SJSA1 (cell line): ENCODE results near the gene KDM4C. TPM values are rescaled to one million over a fixed set of nuclear protein-coding genes. Genes with fewer than 3 reads are reported as not detected.
"Not testable (repeated sequence)": the region's sequence is repeated elsewhere in the genome, so short reads cannot be mapped to it uniquely, and the experiment has no call there.

Experiments used
- DNase-seq, 2 experiments: peaks; one replicate each; pipeline ENCODE4 v3.0.0-alpha.2; 2015 to 2020; ENCODE audit warnings: low spot score in 2 of 2, low read depth in 1 of 2
- H3K27ac ChIP-seq: fragments of 250-450 bp; sonication (Bioruptor Pico); 2 replicates; pipeline ENCODE4 v1.5.1; 2020; ENCODE audit warnings: mild to moderate bottlenecking, moderate library complexity
- H3K27me3 ChIP-seq: fragments of 250-450 bp; sonication (Bioruptor Pico); replicated peaks from 2 replicates; pipeline ENCODE4 v1.5.1; 2020; ENCODE audit warnings: mild to moderate bottlenecking, moderate library complexity
- H3K36me3 ChIP-seq: fragments of 250-450 bp; sonication (Bioruptor Pico); 2 replicates; pipeline ENCODE4 v1.5.1; 2020; ENCODE audit warnings: mild to moderate bottlenecking
- H3K4me1 ChIP-seq: fragments of 250-450 bp; sonication (Bioruptor Pico); replicated peaks from 2 replicates; pipeline ENCODE4 v1.6.1; 2021; ENCODE audit warnings: mild to moderate bottlenecking
- H3K4me3 ChIP-seq: fragments of 250-450 bp; sonication (Bioruptor Pico); 2 replicates; pipeline ENCODE4 v1.5.1; 2020; ENCODE audit warnings: mild to moderate bottlenecking
- H3K9me3 ChIP-seq: fragments of 250-450 bp; sonication (Bioruptor Pico); replicated peaks from 2 replicates; pipeline ENCODE4 v1.5.1; 2020; ENCODE audit warnings: mild to moderate bottlenecking
- total RNA-seq: library from RNA; depleted of rRNA; stranded (reverse); fragments of >200 nt; shearing (Covaris generic); gene quantifications from 2 replicates; pipeline ENCODE4 v1.2.3, GENCODE V29; 2014

Gene KDM4C
- total RNA-seq, 1 experiment from 2014 or later = 5.1 TPM

DNA sequence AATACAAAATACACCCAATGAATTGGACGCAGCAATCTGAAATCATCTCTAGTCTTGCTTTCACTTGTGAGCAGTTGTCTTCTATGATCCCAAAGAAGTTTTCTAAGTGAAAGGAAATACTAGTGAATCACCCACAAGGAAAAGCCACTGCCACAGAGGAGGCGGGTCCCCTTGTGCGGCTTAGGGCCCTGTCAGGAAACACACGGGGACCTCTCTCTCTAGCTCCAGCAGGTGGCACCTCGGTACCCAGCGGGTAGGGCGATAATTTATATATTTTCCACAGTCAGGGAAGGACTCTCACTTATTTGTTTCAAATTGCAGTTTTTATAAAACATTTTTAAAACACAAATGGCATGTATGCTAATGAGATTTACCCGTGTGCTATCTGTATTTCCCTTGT lies 417.1 kb downstream of the KDM4C start:
- H3K4me1 ChIP-seq = no peaks in the 10 kb centered on the region
- no peak overlapping the region for H3K4me3 ChIP-seq
- H3K9me3 ChIP-seq = no peaks in the 10 kb centered on the region
- no peak for DNase-seq
- H3K27ac ChIP-seq = no peak overlapping the region
- no peaks in the 10 kb centered on the region for H3K36me3 ChIP-seq
- H3K27me3 ChIP-seq = no peaks in the 10 kb centered on the region

- DNase-seq = no peak
- Histone ChIP-seq H3K4me1 (no peaks in the 10 kb centered on the region), H3K27me3 (no peaks in the 10 kb centered on the region), H3K27ac (no peak overlapping the region), H3K36me3 (no peaks in the 10 kb centered on the region), H3K4me3 (no peak overlapping the region), H3K9me3 (no peaks in the 10 kb centered on the region)
Measured at GRCh38 chr9:7176561-7176960, 418.8 kb downstream of the KDM4C start.

- Histone ChIP-seq H3K4me1 (no peaks in the 10 kb centered on the region), H3K4me3 (no peak overlapping the region), H3K27me3 (no peaks in the 10 kb centered on the region), H3K9me3 (no peaks in the 10 kb centered on the region), H3K36me3 (no peaks in the 10 kb centered on the region), H3K27ac (no peak overlapping the region)
- DNase-seq = no peak
Measured at GRCh38 chr9:7177383-7177782, 419.6 kb downstream of the KDM4C start.

DNA sequence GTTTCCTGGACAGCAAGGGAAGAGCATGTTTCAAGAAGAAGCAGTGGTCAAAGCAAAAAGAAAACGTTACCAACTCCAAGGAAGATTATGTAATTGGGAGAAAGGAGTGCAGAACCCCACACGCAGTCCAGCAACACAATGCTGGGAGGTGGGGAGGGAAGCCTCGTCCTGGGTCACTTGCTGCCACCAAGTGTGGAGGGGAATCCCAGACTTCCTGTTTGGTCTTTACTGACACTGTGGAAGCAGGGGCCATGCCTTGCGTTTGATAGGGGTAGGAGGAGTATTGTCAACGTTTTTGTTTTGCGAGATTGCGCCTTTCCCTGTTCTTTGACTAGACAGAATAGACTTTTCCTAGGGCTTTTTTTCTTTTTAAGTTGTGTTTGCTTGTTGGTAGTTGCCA lies 421.0 kb downstream of the KDM4C start:
- Histone ChIP-seq H3K4me3 (no peak overlapping the region), H3K36me3 (no peaks in the 10 kb centered on the region), H3K27ac (no peak overlapping the region), H3K9me3 (no peaks in the 10 kb centered on the region), H3K27me3 (no peaks in the 10 kb centered on the region), H3K4me1 (no peaks in the 10 kb centered on the region)
- DNase-seq = no peak

DNA sequence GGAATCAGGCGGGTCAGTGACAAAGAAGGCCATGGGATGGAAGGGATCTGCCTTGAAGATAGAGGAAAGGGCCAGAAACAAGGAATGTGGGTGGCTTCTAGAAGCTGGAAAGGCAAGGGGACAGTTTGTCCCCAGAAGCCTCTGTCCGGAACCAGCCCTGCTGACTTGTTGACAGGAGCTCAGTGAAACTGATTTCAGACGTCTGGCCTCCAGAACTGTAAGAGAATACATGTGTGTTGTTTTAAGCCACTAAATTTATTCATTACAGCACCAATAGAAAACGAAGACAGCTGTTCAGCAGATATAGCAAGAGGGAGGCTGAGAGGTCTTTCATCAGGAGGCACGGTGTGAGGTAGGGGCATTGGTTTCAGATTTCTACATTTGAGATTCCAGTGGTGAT lies 422.5 kb downstream of the KDM4C start:
- Histone ChIP-seq H3K27ac (no peak overlapping the region), H3K9me3 (no peaks in the 10 kb centered on the region), H3K36me3 (no peaks in the 10 kb centered on the region), H3K27me3 (no peaks in the 10 kb centered on the region), H3K4me1 (no peaks in the 10 kb centered on the region), H3K4me3 (no peak overlapping the region)
- no peak for DNase-seq

GRCh38 chr9:7183139-7183538 lies 425.4 kb downstream of the KDM4C start:
- not testable (repeated sequence) for H3K9me3 ChIP-seq, H3K27ac ChIP-seq, H3K4me1 ChIP-seq, H3K27me3 ChIP-seq, H3K36me3 ChIP-seq, H3K4me3 ChIP-seq, DNase-seq

DNA sequence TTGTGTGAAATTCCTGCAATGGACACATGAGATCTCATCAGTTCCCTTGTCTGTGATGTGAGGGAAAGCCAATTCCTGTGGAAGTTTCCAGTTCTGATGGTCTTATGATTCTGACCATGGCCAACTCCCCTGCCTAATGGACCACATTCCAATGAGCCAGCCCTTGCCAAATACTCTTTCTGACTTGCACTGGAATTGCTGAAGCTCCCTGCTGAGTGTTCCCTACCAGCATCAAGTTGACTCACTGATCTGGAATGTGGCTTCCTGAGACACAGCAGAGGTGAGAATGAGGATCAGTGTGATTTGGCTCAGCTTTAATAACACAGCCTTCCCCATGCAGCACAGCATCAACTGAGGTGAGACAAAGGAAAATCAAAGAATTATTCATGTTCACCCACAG lies 427.8 kb downstream of the KDM4C start:
- no peaks in the 10 kb centered on the region for H3K4me1 ChIP-seq
- no peak for DNase-seq
- no peaks in the 10 kb centered on the region for H3K27me3 ChIP-seq
- H3K9me3 ChIP-seq = no peaks in the 10 kb centered on the region
- H3K27ac ChIP-seq = no peak overlapping the region
- no peaks in the 10 kb centered on the region for H3K36me3 ChIP-seq
- H3K4me3 ChIP-seq = no peak overlapping the region

- Histone ChIP-seq H3K9me3 (no peaks in the 10 kb centered on the region), H3K36me3 (no peaks in the 10 kb centered on the region), H3K4me3 (no peak overlapping the region), H3K27me3 (no peaks in the 10 kb centered on the region), H3K27ac (no peak overlapping the region), H3K4me1 (no peaks in the 10 kb centered on the region)
- no peak for DNase-seq
Measured at GRCh38 chr9:7186175-7186574, 428.4 kb downstream of the KDM4C start.

- DNase-seq = no peak
- no peaks in the 10 kb centered on the region for H3K4me1 ChIP-seq
- no peaks in the 10 kb centered on the region for H3K9me3 ChIP-seq
- H3K36me3 ChIP-seq = no peaks in the 10 kb centered on the region
- H3K4me3 ChIP-seq = no peak overlapping the region
- H3K27me3 ChIP-seq = no peaks in the 10 kb centered on the region
- H3K27ac ChIP-seq = no peak overlapping the region
Measured at GRCh38 chr9:7192266-7192665, 434.5 kb downstream of the KDM4C start.

DNA sequence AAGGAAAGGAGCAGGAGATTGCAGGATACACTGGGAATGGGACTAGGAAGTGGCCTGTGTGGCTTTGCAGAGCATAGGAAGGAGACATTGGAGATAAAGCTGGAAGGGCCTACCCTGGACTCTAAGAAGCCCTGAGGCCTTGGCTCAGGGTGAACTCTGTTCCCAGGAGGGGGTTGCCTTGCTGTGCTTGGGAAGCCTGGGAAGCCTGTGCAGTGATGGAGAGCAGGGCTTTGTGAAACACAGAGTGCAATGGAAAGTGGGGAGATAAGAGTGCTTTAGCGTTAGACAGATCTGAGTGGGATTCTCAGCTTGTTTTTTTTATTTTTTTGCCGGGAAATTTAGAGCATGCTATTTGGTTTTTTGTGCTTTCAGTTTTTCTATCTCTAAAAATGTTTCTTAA lies 437.8 kb downstream of the KDM4C start:
- Histone ChIP-seq H3K27ac (no peak overlapping the region), H3K4me3 (no peak overlapping the region)

DNA sequence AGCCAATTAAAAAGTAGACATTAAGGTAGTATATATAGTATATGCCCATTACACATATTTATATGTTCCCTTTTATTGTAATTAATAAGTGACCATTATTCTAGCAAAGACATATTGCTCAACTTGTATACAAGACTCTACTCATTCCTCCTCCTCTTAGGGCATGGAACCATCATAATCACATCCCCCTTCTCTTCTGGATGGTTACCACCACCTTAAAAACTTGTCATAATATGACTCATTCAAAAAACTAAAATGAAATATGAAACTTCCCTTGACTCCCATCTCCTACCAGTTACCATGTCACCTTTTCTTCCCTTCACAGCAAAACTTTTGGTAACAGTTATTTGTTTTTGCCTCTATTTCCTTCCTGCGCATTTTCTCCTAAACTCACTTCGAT lies 438.7 kb downstream of the KDM4C start:
- H3K4me3 ChIP-seq = no peak overlapping the region
- H3K27ac ChIP-seq = no peak overlapping the region
- DNase-seq = no peak
- no peaks in the 10 kb centered on the region for H3K36me3 ChIP-seq
- no peaks in the 10 kb centered on the region for H3K4me1 ChIP-seq
- H3K9me3 ChIP-seq = no peaks in the 10 kb centered on the region
- no peaks in the 10 kb centered on the region for H3K27me3 ChIP-seq

More for the DNA sequence above, 437.8 kb downstream of the KDM4C start:
- H3K9me3 ChIP-seq = no peaks in the 10 kb centered on the region
- no peaks in the 10 kb centered on the region for H3K27me3 ChIP-seq
- DNase-seq = no peak
- H3K36me3 ChIP-seq = no peaks in the 10 kb centered on the region
- H3K4me1 ChIP-seq = no peaks in the 10 kb centered on the region

DNA sequence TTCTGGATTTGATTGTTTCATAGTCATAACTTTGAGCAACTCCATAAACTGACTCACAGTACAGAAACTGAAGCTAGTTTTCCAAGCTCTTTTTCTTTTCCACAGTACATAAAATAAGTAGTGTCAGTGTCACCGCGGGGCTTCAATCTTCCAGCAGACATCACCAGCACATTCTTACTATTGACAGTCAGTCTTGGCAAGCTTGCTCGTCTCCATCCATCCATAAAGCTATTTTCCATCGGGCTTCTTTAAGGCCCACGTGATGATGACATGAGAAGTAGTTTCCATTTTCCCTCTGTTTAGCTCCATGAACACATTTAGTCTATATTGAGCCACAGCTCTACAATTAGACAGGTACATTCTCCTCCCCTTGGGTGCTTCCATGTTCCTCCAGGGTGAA lies 443.4 kb downstream of the KDM4C start:
- Histone ChIP-seq H3K4me3 (no peak overlapping the region), H3K36me3 (no peaks in the 10 kb centered on the region), H3K27me3 (no peaks in the 10 kb centered on the region), H3K9me3 (no peaks in the 10 kb centered on the region), H3K27ac (no peak overlapping the region), H3K4me1 (no peaks in the 10 kb centered on the region)
- DNase-seq = no peak

DNA sequence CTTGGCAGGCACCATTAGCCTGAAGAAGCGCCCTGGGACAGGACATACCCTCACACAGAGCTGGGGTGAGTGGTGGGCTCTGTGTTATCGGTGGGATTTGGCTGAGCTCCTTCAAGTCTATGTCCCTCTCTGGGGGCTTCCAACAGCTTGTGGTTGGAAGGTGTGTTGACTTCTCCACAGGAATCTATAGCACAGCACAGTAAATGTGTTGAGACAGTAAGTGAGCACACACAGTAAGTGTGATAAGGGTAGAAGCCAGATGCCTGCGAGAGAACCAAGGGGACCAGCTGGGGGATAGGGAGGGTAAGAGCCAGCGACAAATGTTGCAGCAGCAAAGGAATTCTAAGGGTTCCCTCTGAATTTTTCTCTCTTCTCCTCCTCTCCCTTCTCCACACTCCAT lies 448.0 kb downstream of the KDM4C start:
- no peak overlapping the region for H3K4me3 ChIP-seq
- H3K27me3 ChIP-seq = no peaks in the 10 kb centered on the region
- DNase-seq = no peak
- H3K27ac ChIP-seq = no peak overlapping the region
- H3K36me3 ChIP-seq = no peaks in the 10 kb centered on the region
- H3K9me3 ChIP-seq = no peaks in the 10 kb centered on the region
- no peaks in the 10 kb centered on the region for H3K4me1 ChIP-seq

- Histone ChIP-seq H3K9me3 (no peaks in the 10 kb centered on the region), H3K27ac (no peak overlapping the region), H3K36me3 (no peaks in the 10 kb centered on the region), H3K27me3 (no peaks in the 10 kb centered on the region), H3K4me3 (no peak overlapping the region), H3K4me1 (no peaks in the 10 kb centered on the region)
- DNase-seq = no peak
Measured at GRCh38 chr9:7206221-7206758, 448.5 kb downstream of the KDM4C start.

- H3K27ac ChIP-seq = no peak overlapping the region
- DNase-seq = no peak
- no peaks in the 10 kb centered on the region for H3K27me3 ChIP-seq
- no peaks in the 10 kb centered on the region for H3K36me3 ChIP-seq
- H3K9me3 ChIP-seq = no peaks in the 10 kb centered on the region
- no peak overlapping the region for H3K4me3 ChIP-seq
- no peaks in the 10 kb centered on the region for H3K4me1 ChIP-seq
Measured at GRCh38 chr9:7209016-7209715, 451.4 kb downstream of the KDM4C start.
